H9 (cell line): ENCODE data around the gene XKRX. TPM values are rescaled to one million over a fixed set of nuclear protein-coding genes. Genes with fewer than 3 reads are reported as not detected.

Source experiments
- DNase-seq: peaks from one replicate; pipeline ENCODE4 v3.0.0-alpha.2; 2017
- H2AFZ ChIP-seq: one replicate; pipeline ENCODE4 v1.6.1; 2013; ENCODE audit warnings: mild to moderate bottlenecking, low read length, control low read depth, moderate library complexity
- H2AK5ac ChIP-seq: 2 replicates; pipeline ENCODE4 v1.6.1; 2013; ENCODE audit warnings: low read length, control low read depth, mixed read lengths; ENCODE audit not compliant: insufficient read length
- H2BK120ac ChIP-seq: one replicate; pipeline ENCODE4 v1.6.1; 2013; ENCODE audit warnings: low read depth, mild to moderate bottlenecking, low read length, control low read depth, inconsistent platforms; ENCODE audit not compliant: poor library complexity, severe bottlenecking
- H2BK12ac ChIP-seq: 2 replicates; pipeline ENCODE4 v1.6.1; 2013; ENCODE audit warnings: low read length, control low read depth, mixed read lengths, low read depth; ENCODE audit not compliant: insufficient read length
- H2BK15ac ChIP-seq: 2 replicates; pipeline ENCODE4 v1.6.1; 2013; ENCODE audit warnings: low read depth, low read length, control low read depth
- H2BK20ac ChIP-seq: one replicate; pipeline ENCODE4 v1.6.1; 2013; ENCODE audit warnings: low read depth, mild to moderate bottlenecking, low read length, control low read depth, inconsistent platforms; ENCODE audit not compliant: poor library complexity, severe bottlenecking
- H2BK5ac ChIP-seq: 2 replicates; pipeline ENCODE4 v1.6.1; 2013; ENCODE audit warnings: low read length, control low read depth, mixed read lengths; ENCODE audit not compliant: insufficient read length
- H3K14ac ChIP-seq: 2 replicates; pipeline ENCODE4 v1.6.1; 2013; ENCODE audit warnings: low read length, control low read depth; ENCODE audit not compliant: insufficient read depth
- H3K18ac ChIP-seq: 2 replicates; pipeline ENCODE4 v1.6.1; 2013; ENCODE audit warnings: low read depth, mild to moderate bottlenecking, mixed read lengths, low read length, control low read depth; ENCODE audit not compliant: insufficient read length
- H3K23ac ChIP-seq: 2 replicates; pipeline ENCODE4 v1.6.1; 2013; ENCODE audit warnings: low read length, control low read depth, mixed read lengths, low read depth; ENCODE audit not compliant: insufficient read length
- H3K23me2 ChIP-seq: 2 replicates; pipeline ENCODE4 v1.6.1; 2013; ENCODE audit warnings: low read depth, mild to moderate bottlenecking, mixed read lengths, low read length, control low read depth; ENCODE audit not compliant: insufficient read length, poor library complexity, severe bottlenecking
- H3K27ac ChIP-seq: 2 replicates; pipeline ENCODE4 v1.5.1; 2013; ENCODE audit warnings: low read length, control low read depth, mixed read lengths, low read depth; ENCODE audit not compliant: insufficient read length
- H3K27me3 ChIP-seq: 2 replicates; pipeline ENCODE4 v1.6.1; 2013; ENCODE audit warnings: low read length, control low read depth, inconsistent platforms; ENCODE audit not compliant: insufficient read depth
- H3K4ac ChIP-seq: 2 replicates; pipeline ENCODE4 v1.6.1; 2013; ENCODE audit warnings: low read depth, mild to moderate bottlenecking, control low read depth, inconsistent platforms, low read length, moderate library complexity
- H3K4me1 ChIP-seq: 2 replicates; pipeline ENCODE4 v1.6.1; 2013; ENCODE audit warnings: low read length, control low read depth, inconsistent platforms; ENCODE audit not compliant: insufficient read depth
- H3K4me2 ChIP-seq: 2 replicates; pipeline ENCODE4 v1.6.1; 2013; ENCODE audit warnings: low read length, control low read depth, mixed read lengths; ENCODE audit not compliant: insufficient read length, insufficient read depth
- H3K56ac ChIP-seq: 2 replicates; pipeline ENCODE4 v1.6.1; 2013; ENCODE audit warnings: low read depth, mild to moderate bottlenecking, mixed read lengths, low read length, control low read depth; ENCODE audit not compliant: insufficient read length
- H3K79me1 ChIP-seq: 2 replicates; pipeline ENCODE4 v1.6.1; 2013; ENCODE audit warnings: low read depth, mild to moderate bottlenecking, moderate library complexity, low read length, control low read depth, inconsistent platforms; ENCODE audit not compliant: insufficient read depth, poor library complexity, severe bottlenecking
- H3K79me2 ChIP-seq: 2 replicates; pipeline ENCODE4 v1.6.1; 2013; ENCODE audit warnings: low read length, control low read depth, inconsistent platforms; ENCODE audit not compliant: insufficient read depth
- H3K9ac ChIP-seq: 2 replicates; pipeline ENCODE4 v1.6.1; 2013; ENCODE audit warnings: low read length, control low read depth, mixed read lengths; ENCODE audit not compliant: insufficient read length; ENCODE audit errors: extremely low read depth
- H3K9me3 ChIP-seq: one replicate; pipeline ENCODE4 v1.6.1; 2013; ENCODE audit warnings: low read depth, low read length, inconsistent platforms; ENCODE audit not compliant: control insufficient read depth
- H3T11ph ChIP-seq: one replicate; pipeline ENCODE4 v1.6.1; 2013; ENCODE audit warnings: mild to moderate bottlenecking, low read length, control low read depth, inconsistent platforms
- H4K20me1 ChIP-seq: one replicate; pipeline ENCODE4 v1.6.1; 2013; ENCODE audit not compliant: control insufficient read depth, insufficient read length, insufficient read depth
- H4K5ac ChIP-seq: 2 replicates; pipeline ENCODE4 v1.6.1; 2013; ENCODE audit warnings: low read depth, mild to moderate bottlenecking, mixed read lengths, low read length, control low read depth; ENCODE audit not compliant: insufficient read length
- H4K8ac ChIP-seq: replicated peaks from 2 replicates; pipeline ENCODE4 v1.6.1; 2013; ENCODE audit warnings: low read length, control low read depth, mixed read lengths, low read depth; ENCODE audit not compliant: insufficient read length
- H4K91ac ChIP-seq: 2 replicates; pipeline ENCODE4 v1.6.1; 2013; ENCODE audit warnings: low read depth, mild to moderate bottlenecking, moderate library complexity, mixed read lengths, low read length, control low read depth; ENCODE audit not compliant: insufficient read length
- H3K27ac Mint-ChIP-seq, 3 experiments: 2 replicates in 2 of 3; 3 replicates in 1 of 3; pipeline ENCODE4 v1.8.0; 2020 to 2021; ENCODE audit warnings: mixed read lengths in 3 of 3, mild to moderate bottlenecking in 1 of 3, moderate library complexity in 1 of 3
- H3K27me3 Mint-ChIP-seq: 2 replicates; pipeline ENCODE4 v1.8.0; 2021; ENCODE audit warnings: low read depth, mild to moderate bottlenecking, moderate library complexity, mixed read lengths
- H3K36me3 Mint-ChIP-seq, 3 experiments: 2 replicates in 2 of 3; 3 replicates in 1 of 3; pipeline ENCODE4 v1.8.0; 2020 to 2021; ENCODE audit warnings: low read depth in 3 of 3, mixed read lengths in 3 of 3; ENCODE audit not compliant: insufficient read depth in 1 of 3
- H3K4me1 Mint-ChIP-seq, 2 experiments: 2 replicates each; pipeline ENCODE4 v1.8.0; 2020; ENCODE audit warnings: mixed read lengths in 2 of 2
- H3K4me3 Mint-ChIP-seq, 2 experiments: 2 replicates in 1 of 2; 3 replicates in 1 of 2; pipeline ENCODE4 v1.8.0; 2020 to 2021; ENCODE audit warnings: mild to moderate bottlenecking in 2 of 2, mixed read lengths in 2 of 2, moderate library complexity in 1 of 2
- H3K9me3 Mint-ChIP-seq, 2 experiments: 2 replicates in 1 of 2; 3 replicates in 1 of 2; pipeline ENCODE4 v1.8.0; 2020; ENCODE audit warnings: mild to moderate bottlenecking in 2 of 2, mixed read lengths in 2 of 2, moderate library complexity in 1 of 2
- WGBS: extraction: QIAGEN DNeasy Blood & Tissue Kit; methylation state at CpG from one replicate; pipeline ENCODE4 v1.1.7; 2013; ENCODE audit warnings: missing lambda C conversion rate, low lambda C conversion rate, mixed read lengths; ENCODE audit not compliant: insufficient read length; ENCODE audit errors: extremely low coverage; 5-methylcytosine and 5-hydroxymethylcytosine counted together
- total RNA-seq: library from RNA; stranded (reverse); gene quantifications from 2 replicates; pipeline ENCODE4 v1.2.1, GENCODE V29; 2021
- TF ChIP-seq, protein P1 (sequence below): fragments of 200-600 bp; sonication (generic); conservative IDR thresholded peaks from 3 replicates; pipeline ENCODE4 v1.8.0; 2021; ENCODE audit warnings: antibody characterized with exemption, mild to moderate bottlenecking

The XKRX gene
- total RNA-seq, 1 experiment from 2014 or later = 0.44 TPM

DNA sequence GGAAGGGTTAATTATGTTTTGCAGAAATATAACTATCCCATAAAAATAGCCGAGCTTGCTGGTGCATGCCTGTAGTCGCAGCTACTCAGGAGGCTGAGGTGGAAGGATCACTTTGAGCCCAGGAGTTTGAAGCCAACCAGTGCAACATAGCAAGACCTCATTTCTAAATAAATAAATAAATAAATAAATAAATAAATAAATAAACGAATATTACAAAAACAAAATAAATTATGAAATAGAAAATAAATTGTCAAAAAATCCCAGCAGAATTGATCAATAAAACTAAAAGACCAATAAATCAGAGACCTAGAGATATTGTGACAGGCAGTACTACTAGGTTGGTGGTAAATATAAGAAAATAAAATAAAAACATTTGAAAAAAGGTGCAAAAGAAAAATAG, 34.1 kb upstream of the XKRX start:
- no peak overlapping the region for H3K56ac ChIP-seq
- no peak overlapping the region for H4K5ac ChIP-seq
- H4K91ac ChIP-seq = no peak overlapping the region
- no peak overlapping the region for H3K4me2 ChIP-seq
- peaks cover 0 to 1% (median 0%) of the 10 kb centered on the region in 3 experiments; a peak in 1 of 7 replicates for H3K36me3 Mint-ChIP-seq
- H3K79me2 ChIP-seq = no peaks in the 10 kb centered on the region
- no peak overlapping the region for H3K9ac ChIP-seq
- peaks cover 12% of the 10 kb centered on the region for H3K9me3 ChIP-seq
- no peaks in the 10 kb centered on the region for H4K20me1 ChIP-seq
- no peak overlapping the region for H2BK15ac ChIP-seq
- H3K4me3 Mint-ChIP-seq = no peak overlapping the region
- WGBS = no CpG with 5 or more reads among the region's 3 CpGs
- H3K27ac ChIP-seq = no peak overlapping the region
- H2BK5ac ChIP-seq = no peak overlapping the region
- H2AFZ ChIP-seq = no peak overlapping the region
- H3K79me1 ChIP-seq = no peaks in the 10 kb centered on the region
- no peak overlapping the region for H3K27ac Mint-ChIP-seq
- no peak overlapping the region for H2BK12ac ChIP-seq
- H2BK120ac ChIP-seq = no peak overlapping the region
- H3K9me3 Mint-ChIP-seq = peaks cover 69 to 74% of the 10 kb centered on the region in 2 experiments
- H2AK5ac ChIP-seq = no peak overlapping the region
- no peak for DNase-seq
- H3K4me1 Mint-ChIP-seq = no peaks in the 10 kb centered on the region
- H2BK20ac ChIP-seq = no peak overlapping the region
- H3T11ph ChIP-seq = no peak overlapping the region
- H3K23ac ChIP-seq = no peak overlapping the region
- H3K27me3 Mint-ChIP-seq = no peaks in the 10 kb centered on the region; the same call in 1 of the 2 replicates
- TF ChIP-seq, protein P1, sequence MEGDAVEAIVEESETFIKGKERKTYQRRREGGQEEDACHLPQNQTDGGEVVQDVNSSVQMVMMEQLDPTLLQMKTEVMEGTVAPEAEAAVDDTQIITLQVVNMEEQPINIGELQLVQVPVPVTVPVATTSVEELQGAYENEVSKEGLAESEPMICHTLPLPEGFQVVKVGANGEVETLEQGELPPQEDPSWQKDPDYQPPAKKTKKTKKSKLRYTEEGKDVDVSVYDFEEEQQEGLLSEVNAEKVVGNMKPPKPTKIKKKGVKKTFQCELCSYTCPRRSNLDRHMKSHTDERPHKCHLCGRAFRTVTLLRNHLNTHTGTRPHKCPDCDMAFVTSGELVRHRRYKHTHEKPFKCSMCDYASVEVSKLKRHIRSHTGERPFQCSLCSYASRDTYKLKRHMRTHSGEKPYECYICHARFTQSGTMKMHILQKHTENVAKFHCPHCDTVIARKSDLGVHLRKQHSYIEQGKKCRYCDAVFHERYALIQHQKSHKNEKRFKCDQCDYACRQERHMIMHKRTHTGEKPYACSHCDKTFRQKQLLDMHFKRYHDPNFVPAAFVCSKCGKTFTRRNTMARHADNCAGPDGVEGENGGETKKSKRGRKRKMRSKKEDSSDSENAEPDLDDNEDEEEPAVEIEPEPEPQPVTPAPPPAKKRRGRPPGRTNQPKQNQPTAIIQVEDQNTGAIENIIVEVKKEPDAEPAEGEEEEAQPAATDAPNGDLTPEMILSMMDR = no peak
- no peaks in the 10 kb centered on the region for H3K27me3 ChIP-seq
- H3K14ac ChIP-seq = no peak overlapping the region
- H3K4ac ChIP-seq = no peak overlapping the region
- H4K8ac ChIP-seq = no peak overlapping the region
- H3K18ac ChIP-seq = no peak overlapping the region
- H3K4me1 ChIP-seq = no peaks in the 10 kb centered on the region
- H3K23me2 ChIP-seq = no peaks in the 10 kb centered on the region
